GM13976 (cell line): ENCODE data around the gene TMEM171.

Source experiments
- DNase-seq: peaks from one replicate; pipeline ENCODE4 v3.0.0; 2012; ENCODE audit warnings: low spot score
- in situ Hi-C: fragments of 300-500 bp; cut with MboI; formaldehyde crosslinking; loops from one replicate; pipeline ENCODE4 v1.12.0; 2022; ENCODE audit warnings: low sequenced_read_pairs, mixed read lengths, inconsistent platforms; ENCODE audit not compliant: unreplicated experiment
- TF ChIP-seq, protein P1 (sequence below): IDR thresholded peaks from 2 replicates; pipeline ENCODE4 v1.5.1; 2012; ENCODE audit warnings: borderline replicate concordance, mild to moderate bottlenecking; ENCODE audit not compliant: insufficient read depth; ENCODE audit errors: extremely low read depth, missing control alignments, control extremely low read depth

The TMEM171 gene

DNA sequence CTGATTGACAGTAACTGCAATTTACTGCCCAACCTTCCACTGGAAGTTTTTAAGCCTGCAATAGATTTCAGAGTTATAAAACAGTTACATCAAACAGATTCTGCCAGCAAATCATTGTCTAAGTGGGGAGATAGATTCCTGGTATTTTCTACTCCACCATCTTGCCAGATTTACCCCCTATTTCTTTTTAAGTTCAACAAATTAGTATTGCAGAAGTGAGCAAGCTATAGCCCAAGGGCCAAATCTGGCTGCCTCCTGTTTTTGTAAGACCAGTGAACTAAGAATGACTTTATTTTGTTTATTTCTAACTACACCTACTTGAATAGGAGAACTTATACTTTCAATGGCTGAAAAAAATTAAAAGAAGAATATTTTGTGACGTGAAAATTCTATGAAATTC is 8.8 kb upstream of the TMEM171 start:
- no peak for DNase-seq
- TF ChIP-seq, protein P1, sequence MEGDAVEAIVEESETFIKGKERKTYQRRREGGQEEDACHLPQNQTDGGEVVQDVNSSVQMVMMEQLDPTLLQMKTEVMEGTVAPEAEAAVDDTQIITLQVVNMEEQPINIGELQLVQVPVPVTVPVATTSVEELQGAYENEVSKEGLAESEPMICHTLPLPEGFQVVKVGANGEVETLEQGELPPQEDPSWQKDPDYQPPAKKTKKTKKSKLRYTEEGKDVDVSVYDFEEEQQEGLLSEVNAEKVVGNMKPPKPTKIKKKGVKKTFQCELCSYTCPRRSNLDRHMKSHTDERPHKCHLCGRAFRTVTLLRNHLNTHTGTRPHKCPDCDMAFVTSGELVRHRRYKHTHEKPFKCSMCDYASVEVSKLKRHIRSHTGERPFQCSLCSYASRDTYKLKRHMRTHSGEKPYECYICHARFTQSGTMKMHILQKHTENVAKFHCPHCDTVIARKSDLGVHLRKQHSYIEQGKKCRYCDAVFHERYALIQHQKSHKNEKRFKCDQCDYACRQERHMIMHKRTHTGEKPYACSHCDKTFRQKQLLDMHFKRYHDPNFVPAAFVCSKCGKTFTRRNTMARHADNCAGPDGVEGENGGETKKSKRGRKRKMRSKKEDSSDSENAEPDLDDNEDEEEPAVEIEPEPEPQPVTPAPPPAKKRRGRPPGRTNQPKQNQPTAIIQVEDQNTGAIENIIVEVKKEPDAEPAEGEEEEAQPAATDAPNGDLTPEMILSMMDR: no peak
- in situ Hi-C loops: no loop called here

DNA sequence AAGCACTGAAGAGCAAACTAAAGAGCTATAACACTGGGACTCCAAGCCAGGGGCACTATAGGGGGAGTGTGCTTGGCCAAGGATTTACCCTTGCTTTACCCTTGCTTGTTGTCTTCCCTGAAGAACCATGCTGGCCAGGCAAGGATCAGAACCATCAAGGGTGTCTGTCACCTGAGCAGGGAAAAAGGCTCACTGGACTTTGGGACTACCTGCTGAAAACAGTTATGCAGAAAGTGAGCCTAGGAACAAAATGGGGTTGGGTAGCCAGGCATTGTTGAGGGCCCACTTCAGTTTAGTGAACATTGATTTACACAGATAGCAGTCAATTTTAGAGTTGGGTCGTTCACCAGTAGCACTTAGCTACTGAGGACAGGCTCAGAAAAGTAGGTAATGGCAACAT is 8.0 kb upstream of the TMEM171 start:
- TF ChIP-seq, protein P1: no peak
- DNase-seq: no peak
- in situ Hi-C loops: no loop called here

- TF ChIP-seq, protein P1: no peak
- no peak for DNase-seq
- in situ Hi-C loops: no loop called here
These were observed 6.2 kb upstream of the TMEM171 start for GRCh38 chr5:73114044-73114688.

DNA sequence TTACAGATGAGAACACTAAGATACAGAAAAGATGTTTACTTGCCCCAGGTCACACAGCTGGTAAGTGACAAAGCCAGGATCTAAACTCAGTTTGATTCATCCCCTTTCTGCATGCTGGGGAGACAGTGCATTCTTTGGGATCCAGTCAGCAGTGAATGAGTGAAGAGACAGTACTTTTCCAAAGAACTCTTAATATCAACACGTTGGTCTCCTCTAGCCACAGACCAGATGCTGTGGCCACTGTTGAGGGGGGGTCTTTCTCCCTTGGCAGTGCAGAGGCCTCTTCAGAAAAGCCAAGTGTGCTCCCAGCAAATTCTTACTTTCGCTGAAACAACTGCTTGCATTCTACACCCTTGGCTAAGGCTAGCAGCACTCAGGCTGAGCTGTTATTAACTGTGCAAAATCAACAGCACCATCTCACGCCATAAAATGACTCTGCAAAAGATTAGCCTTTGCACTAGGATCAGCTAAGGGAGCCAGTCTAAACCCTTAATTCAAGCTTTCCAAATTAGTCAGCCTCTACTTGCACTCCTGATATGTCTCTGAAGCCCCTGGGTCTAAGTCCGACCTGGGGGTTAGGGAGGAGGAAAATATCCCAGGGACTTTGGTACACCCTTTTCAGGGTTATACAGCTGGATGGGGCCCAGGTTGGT is 4.8 kb upstream of the TMEM171 start:
- DNase-seq: no peak
- TF ChIP-seq, protein P1: no peak
- in situ Hi-C loops: no loop called here

GRCh38 chr5:73116506-73116905 is 3.9 kb upstream of the TMEM171 start:
- TF ChIP-seq, protein P1: no peak
- no peak for DNase-seq
- in situ Hi-C loops: no loop called here

DNA sequence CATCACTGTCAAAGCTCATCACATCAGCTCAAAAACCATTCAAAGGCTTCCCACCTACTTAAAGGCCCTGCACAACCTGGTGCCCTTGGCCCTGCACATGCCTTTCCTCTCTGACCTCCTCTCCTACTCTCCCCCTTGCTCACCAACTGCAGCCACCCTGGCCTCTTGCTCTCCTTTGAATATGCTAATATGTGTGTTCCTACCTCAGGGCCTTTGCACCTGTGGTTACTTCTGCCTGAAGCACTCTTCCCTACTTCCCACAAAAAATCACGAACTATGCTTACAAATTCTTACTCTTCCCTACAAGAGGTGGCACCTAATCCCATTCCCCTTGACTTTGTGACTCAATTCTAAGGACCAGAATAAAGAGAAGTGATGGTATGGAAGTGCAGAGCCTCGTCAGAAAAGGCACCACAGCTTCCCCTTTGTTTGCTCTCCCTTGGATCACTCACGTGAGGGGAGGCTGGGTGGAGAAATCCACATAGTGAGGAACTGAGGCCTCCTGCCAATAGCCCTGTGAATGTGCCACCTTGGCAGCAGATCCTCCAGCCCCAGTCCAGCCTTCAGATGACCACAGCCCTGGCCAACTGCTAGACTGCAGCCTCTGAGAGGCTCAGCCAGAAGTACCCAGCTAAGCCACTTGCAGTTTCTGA is 3.2 kb upstream of the TMEM171 start:
- no peak for DNase-seq
- TF ChIP-seq, protein P1: no peak
- in situ Hi-C loops: no loop called here
